Fibroblast of pulmonary artery (primary cell): Measurements from ENCODE around the gene GADD45A.
A peak's percentile ranks its signal among the peaks of the same experiment; 100 is the strongest.

Experiments
- DNase-seq: peaks from one replicate; pipeline ENCODE4 v3.0.0-alpha.2; 2010; ENCODE audit warnings: low read depth
- H3K4me3 ChIP-seq: replicated peaks from 2 replicates; pipeline ENCODE4 v1.5.1; 2011; ENCODE audit warnings: low read depth, mild to moderate bottlenecking, control low read depth, low read length, moderate library complexity
- CTCF ChIP-seq: IDR thresholded peaks from 2 replicates; pipeline ENCODE4 v1.5.1; 2011; ENCODE audit warnings: mild to moderate bottlenecking, control low read depth, low read length, inconsistent platforms; ENCODE audit errors: missing control alignments

GADD45A gene

DNA sequence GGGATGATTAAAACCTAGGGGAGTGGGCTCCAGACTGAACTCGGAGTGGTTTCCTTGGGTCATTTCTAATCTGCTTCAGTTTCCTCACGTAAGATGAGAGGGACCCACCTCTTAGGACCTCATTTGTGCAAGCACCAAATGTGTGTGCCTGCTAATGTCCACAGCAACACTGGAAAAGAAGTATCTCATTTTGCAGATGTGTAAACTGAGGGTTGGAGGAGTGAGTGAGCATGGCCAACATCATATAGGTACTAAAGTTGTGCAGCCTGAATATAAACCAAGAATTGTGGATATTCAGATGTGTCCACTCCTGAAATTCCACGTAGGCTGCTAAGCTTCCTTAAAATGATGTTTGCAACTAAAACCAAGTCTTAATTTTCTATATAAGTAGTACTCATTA is 51.7 kb downstream of the GADD45A start:
- TF ChIP-seq CTCF, result no peak
- peak overlapping the region; percentile 20 for H3K4me3 ChIP-seq
- no peak for DNase-seq

- no peak for TF ChIP-seq CTCF
- DNase-seq, result no peak
- H3K4me3 ChIP-seq, result no peak overlapping the region
Observed at GRCh38 chr1:67737875-67738274, 52.9 kb downstream of the GADD45A start.
